Spleen (tissue), 11 donors: Measurements from ENCODE around the gene ATF7IP2. TPM values are rescaled to one million over a fixed set of nuclear protein-coding genes. Genes with fewer than 3 reads are reported as not detected.

Experiments used
- DNase-seq: peaks from one replicate; pipeline ENCODE4 v3.0.0-alpha.2; 2020
- H3K27ac ChIP-seq, 8 donors: fragments of 200-600 bp; sonication (generic) in 7 of 8; 1 replicate in 4 of 8; 2 replicates in 4 of 8; pipeline versions ENCODE4 v1.5.0 to v1.8.0; 2016 to 2021; ENCODE audit warnings: inconsistent platforms in 4 of 8, mild to moderate bottlenecking in 4 of 8, moderate library complexity in 1 of 8
- H3K27me3 ChIP-seq, 7 donors: fragments of 200-600 bp; sonication (generic) in 6 of 7; replicated peaks in 1 of 7; 1 replicate in 4 of 7; 2 replicates in 3 of 7; pipeline versions ENCODE4 v1.5.0 to v1.8.0; 2016 to 2021; ENCODE audit warnings: inconsistent platforms in 3 of 7, mild to moderate bottlenecking in 1 of 7
- H3K36me3 ChIP-seq, 6 donors: fragments of 200-600 bp; sonication (generic) in 5 of 6; 1 replicate in 4 of 6; 2 replicates in 2 of 6; pipeline versions ENCODE4 v1.5.0 to v1.8.0; 2016 to 2021; ENCODE audit warnings: inconsistent platforms in 2 of 6
- H3K4me1 ChIP-seq, 6 donors: fragments of 200-600 bp; sonication (generic) in 5 of 6; 1 replicate in 3 of 6; 2 replicates in 3 of 6; pipeline versions ENCODE4 v1.5.0 to v1.8.0; 2016 to 2021; ENCODE audit warnings: inconsistent platforms in 3 of 6
- H3K4me3 ChIP-seq, 8 donors: fragments of 200-600 bp; sonication (generic) in 7 of 8; 1 replicate in 4 of 8; 2 replicates in 4 of 8; pipeline versions ENCODE4 v1.5.0 to v1.8.0; 2016 to 2021; ENCODE audit warnings: inconsistent platforms in 4 of 8, mild to moderate bottlenecking in 4 of 8, moderate library complexity in 2 of 8
- H3K9me3 ChIP-seq, 8 donors: fragments of 200-600 bp; sonication (generic) in 7 of 8; 1 replicate in 4 of 8; 2 replicates in 4 of 8; pipeline versions ENCODE4 v1.5.0 to v1.8.0; 2016 to 2021; ENCODE audit warnings: inconsistent platforms in 4 of 8
- POLR2A ChIP-seq, 3 donors: fragments of 450-650 bp; IDR thresholded peaks; one replicate each; pipeline ENCODE4 v1.5.1; 2017; ENCODE audit warnings: antibody characterized with exemption in 3 of 3, mild to moderate bottlenecking in 1 of 3
- POLR2AphosphoS5 ChIP-seq, 3 donors: sonication (generic); formaldehyde crosslinking; IDR thresholded peaks; one replicate each; pipeline ENCODE4 v1.5.1; 2017; ENCODE audit warnings: antibody characterized with exemption in 3 of 3
- WGBS, 5 donors: extraction: QIAGEN DNeasy Blood & Tissue Kit in 3 of 5; methylation state at CpG; one replicate each; pipeline versions ENCODE4 v1.1.5 to v1.1.7; 2013 to 2018; 5-methylcytosine and 5-hydroxymethylcytosine counted together
- intact Hi-C: fragments of 100-400 bp; cut with DNase I; formaldehyde crosslinking; loops from one replicate; pipeline ENCODE4 v1.15.0; 2023; ENCODE audit warnings: low total_unique reads
- polyA plus RNA-seq, 3 donors: library from polyadenylated mRNA; stranded (reverse); fragments of 200-250 nt; gene quantifications; one replicate each; pipeline ENCODE4 v1.2.1, GENCODE V29; 2013
- total RNA-seq, 7 donors: library from RNA; depleted of rRNA in 3 of 7; stranded (reverse); fragments of >200 nt in 3 of 7; fragmentation: NEBNext Ultra II Directional in 4 of 7; extraction: Animal tissue kit (Norgen Biotek cat#: 25700) in 4 of 7; gene quantifications; one replicate each; pipeline versions ENCODE4 v1.1.0 to v1.2.1, GENCODE V29; 2016 to 2021
- TF ChIP-seq, protein P1 (sequence below), 11 experiments: fragments of 200-600 bp in 7 of 11; fragments of 450-650 bp in 4 of 11; sonication (generic) in 4 of 11; IDR thresholded peaks in 8 of 11; conservative IDR thresholded peaks in 3 of 11; 1 replicate in 7 of 11; 2 replicates in 4 of 11; pipeline versions ENCODE4 v1.4.0 to v1.8.0; 2016 to 2021; ENCODE audit warnings: antibody characterized with exemption in 11 of 11, inconsistent platforms in 4 of 11, mild to moderate bottlenecking in 1 of 11
- donor health status: healthy with polysubstance abuse.
- donor health status: DM: no; HTN: no; CAD: no; lungs with moderate emphysema.
- donor health status: DM: no; HTN: no; CAD: no.
- donor health status: Bipolar disorder and iron deficiency.
- donor health status: healthy.
- donor health status: DM: no; HTN: no; CAD: no.
- donor health status: DM: yes; HTN: yes; CAD: no.

The ATF7IP2 gene
- total and polyA plus RNA-seq, 10 donors, result 26.2 to 45.4 (median 31.8) TPM

DNA sequence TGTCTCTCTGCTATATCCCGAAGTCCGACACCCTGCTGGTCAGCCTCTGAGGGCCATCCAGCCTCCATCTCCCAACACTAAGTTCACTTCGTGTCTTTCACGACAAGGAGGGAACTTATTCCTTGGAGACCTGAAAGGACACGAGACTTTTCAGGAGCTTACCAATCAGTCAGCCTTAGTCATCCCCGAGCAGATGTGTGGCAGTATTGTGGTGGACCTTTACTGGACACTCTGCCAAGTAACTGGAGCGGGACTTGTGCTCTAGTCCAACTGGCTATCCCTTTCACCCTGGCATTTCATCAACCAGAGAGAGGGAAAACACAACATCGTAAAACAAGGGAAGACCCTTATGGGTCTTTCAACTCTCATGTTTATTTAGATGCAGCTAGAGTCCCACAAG, 107.4 kb downstream of the ATF7IP2 start:
- DNase-seq, result no peak
- intact Hi-C loops, result no loop called here
- no peaks in the 10 kb centered on the region for H3K4me1 ChIP-seq
- WGBS, 5 donors, result 92 to 96% (median 95%) methylated on average over 8 of the region's 8 CpGs
- no peaks in the 10 kb centered on the region for H3K36me3 ChIP-seq
- no peak overlapping the region for H3K27ac ChIP-seq
- no peaks in the 10 kb centered on the region for H3K27me3 ChIP-seq
- TF ChIP-seq, protein P1, sequence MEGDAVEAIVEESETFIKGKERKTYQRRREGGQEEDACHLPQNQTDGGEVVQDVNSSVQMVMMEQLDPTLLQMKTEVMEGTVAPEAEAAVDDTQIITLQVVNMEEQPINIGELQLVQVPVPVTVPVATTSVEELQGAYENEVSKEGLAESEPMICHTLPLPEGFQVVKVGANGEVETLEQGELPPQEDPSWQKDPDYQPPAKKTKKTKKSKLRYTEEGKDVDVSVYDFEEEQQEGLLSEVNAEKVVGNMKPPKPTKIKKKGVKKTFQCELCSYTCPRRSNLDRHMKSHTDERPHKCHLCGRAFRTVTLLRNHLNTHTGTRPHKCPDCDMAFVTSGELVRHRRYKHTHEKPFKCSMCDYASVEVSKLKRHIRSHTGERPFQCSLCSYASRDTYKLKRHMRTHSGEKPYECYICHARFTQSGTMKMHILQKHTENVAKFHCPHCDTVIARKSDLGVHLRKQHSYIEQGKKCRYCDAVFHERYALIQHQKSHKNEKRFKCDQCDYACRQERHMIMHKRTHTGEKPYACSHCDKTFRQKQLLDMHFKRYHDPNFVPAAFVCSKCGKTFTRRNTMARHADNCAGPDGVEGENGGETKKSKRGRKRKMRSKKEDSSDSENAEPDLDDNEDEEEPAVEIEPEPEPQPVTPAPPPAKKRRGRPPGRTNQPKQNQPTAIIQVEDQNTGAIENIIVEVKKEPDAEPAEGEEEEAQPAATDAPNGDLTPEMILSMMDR (IDR thresholded peaks at IDR 0.05 in 8 of 11, conservative IDR thresholded peaks at IDR 0.05 in 3 of 11), result no peak
- TF ChIP-seq POLR2A (IDR thresholded peaks at IDR 0.05) (no peak), POLR2AphosphoS5 (IDR thresholded peaks at IDR 0.05) (no peak)
- no peak overlapping the region for H3K4me3 ChIP-seq
- peaks cover 0 to 32% (median 22%) of the 10 kb centered on the region in 8 donors for H3K9me3 ChIP-seq

DNA sequence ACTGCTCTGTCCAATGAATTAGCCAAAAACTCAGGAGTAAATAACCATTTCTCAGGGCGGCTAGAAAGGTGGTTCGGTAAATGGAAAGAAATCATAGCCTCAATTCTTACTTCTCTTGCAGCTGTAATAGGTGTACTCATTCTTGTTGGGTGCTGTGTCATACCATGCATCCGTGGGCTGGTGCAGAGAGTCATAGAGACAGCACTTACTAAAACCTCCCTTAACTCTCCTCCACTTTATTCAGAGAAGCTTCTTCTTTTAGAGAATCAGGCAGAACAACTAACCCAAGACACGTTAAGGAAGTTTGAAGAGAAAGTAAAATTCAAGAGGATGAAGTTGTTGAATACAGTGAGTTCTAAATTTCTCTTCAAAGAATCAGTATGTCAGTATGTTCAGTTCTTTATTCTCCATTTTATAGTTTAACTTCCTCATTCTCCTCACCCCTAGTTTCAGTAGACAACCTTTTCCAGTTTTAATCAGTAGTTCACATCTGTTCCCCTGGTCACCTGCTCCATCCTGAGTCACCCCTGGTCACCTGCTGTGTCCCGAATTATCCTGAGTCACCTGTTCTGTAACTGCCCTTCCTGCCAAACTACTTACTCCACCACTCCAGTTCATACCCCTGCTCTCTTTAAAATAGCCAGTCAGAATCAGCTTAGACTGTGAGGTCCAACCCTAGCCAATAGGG, 108.6 kb downstream of the ATF7IP2 start:
- no peak for TF ChIP-seq POLR2A (IDR thresholded peaks at IDR 0.05)
- TF ChIP-seq, protein P1 (IDR thresholded peaks at IDR 0.05 in 8 of 11, conservative IDR thresholded peaks at IDR 0.05 in 3 of 11), result no peak
- no peak for TF ChIP-seq POLR2AphosphoS5 (IDR thresholded peaks at IDR 0.05)

DNA sequence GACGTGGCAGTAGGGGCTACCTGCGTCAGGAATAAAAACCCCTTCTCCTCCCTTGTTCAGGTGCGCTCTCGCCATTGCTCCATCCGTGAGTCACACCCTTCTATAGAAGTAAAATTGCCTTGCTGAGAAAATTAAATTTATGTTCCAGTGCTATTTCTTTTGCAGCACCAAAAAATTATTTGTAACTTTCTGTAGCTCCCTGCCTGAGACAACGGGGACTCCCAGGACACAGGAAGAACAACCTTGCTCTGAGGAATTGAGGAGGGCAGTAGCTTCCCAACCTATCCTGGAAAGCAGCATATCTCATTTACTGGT, 109.1 kb downstream of the ATF7IP2 start:
- intact Hi-C loops, result no loop called here
- H3K9me3 ChIP-seq, result peaks cover 0 to 32% (median 22%) of the 10 kb centered on the region in 8 donors
- no peak overlapping the region for H3K27ac ChIP-seq
- no peaks in the 10 kb centered on the region for H3K4me1 ChIP-seq
- no peaks in the 10 kb centered on the region for H3K27me3 ChIP-seq
- WGBS, 5 donors, result 89 to 92% (median 90%) methylated on average over 6 of the region's 6 CpGs
- DNase-seq, result no peak
- no peak for TF ChIP-seq POLR2A (IDR thresholded peaks at IDR 0.05)
- no peak overlapping the region for H3K4me3 ChIP-seq
- H3K36me3 ChIP-seq, result no peaks in the 10 kb centered on the region

More for the DNA sequence above, 108.6 kb downstream of the ATF7IP2 start:
- intact Hi-C loops, result no loop called here
- Histone ChIP-seq H3K36me3 (no peaks in the 10 kb centered on the region), H3K27ac (no peak overlapping the region), H3K4me3 (no peak overlapping the region), H3K9me3 (peaks cover 0 to 32% (median 22%) of the 10 kb centered on the region in 8 donors), H3K27me3 (no peaks in the 10 kb centered on the region), H3K4me1 (no peaks in the 10 kb centered on the region)
- 59 to 83% (median 65%) methylated on average over 5 of the region's 5 CpGs for WGBS, 5 donors
- DNase-seq, result no peak

DNA sequence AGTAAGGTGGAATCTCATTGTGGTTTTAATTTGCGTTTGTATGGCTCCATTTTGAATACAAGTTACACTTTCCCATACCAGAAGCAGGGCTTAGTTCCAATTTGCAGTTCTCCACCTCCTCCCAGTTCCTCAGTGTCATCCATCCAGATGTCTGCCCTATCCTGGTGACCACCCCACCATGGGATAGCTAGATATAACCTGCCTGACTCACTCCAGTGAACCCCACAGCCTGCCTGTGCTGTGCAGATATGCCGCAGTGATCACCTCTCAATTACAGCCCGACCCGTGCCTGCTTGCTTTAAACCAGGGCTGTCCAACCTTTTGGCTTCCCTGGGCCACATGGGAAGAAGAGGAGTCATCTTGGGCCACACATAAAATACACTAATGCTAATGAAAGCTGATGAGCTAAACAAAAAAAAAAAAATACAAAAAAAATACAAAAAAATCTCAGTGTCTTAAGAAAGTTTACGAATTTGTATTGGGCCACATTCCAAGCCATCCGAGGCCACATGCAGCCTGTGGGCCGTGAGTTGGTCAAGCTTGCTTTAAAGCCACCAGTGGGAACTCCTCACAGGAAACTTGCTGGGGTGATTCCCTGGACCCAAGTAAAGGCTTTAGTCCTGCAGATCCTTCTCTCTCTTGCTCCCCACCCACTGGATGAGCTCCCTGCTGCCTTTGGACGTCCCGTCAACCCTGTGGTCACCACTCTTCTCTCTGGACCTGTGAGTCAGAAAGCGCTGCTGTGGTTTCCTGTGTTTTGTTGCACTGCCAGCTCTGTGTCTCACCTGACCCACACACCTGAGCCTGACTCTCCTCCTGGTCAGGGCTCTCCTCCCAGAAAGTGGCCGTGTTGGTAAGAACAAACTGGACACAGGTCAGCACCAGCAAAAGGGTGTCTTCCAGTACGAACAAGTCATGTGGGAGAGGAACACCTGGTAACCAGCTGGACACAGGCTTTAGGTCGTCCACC, 111.6 kb downstream of the ATF7IP2 start:
- Histone ChIP-seq H3K27ac (no peak overlapping the region), H3K36me3 (no peaks in the 10 kb centered on the region), H3K4me1 (no peaks in the 10 kb centered on the region), H3K27me3 (no peaks in the 10 kb centered on the region), H3K4me3 (no peak overlapping the region), H3K9me3 (peaks cover 0 to 32% (median 22%) of the 10 kb centered on the region in 8 donors)
- intact Hi-C loops, result no loop called here
- no peak for DNase-seq
- TF ChIP-seq POLR2AphosphoS5 (IDR thresholded peaks at IDR 0.05) (no peak), POLR2A (IDR thresholded peaks at IDR 0.05) (no peak)
- TF ChIP-seq, protein P1 (IDR thresholded peaks at IDR 0.05 in 8 of 11, conservative IDR thresholded peaks at IDR 0.05 in 3 of 11), result no peak
- WGBS, 5 donors, result 75 to 91% (median 89%) methylated on average over 13 of the region's 13 CpGs
